Lung (tissue), 12 donors: Measurements from ENCODE around the gene PIK3CD. TPM values are rescaled to one million over a fixed set of nuclear protein-coding genes. Genes with fewer than 3 reads are reported as not detected.

ENCODE experiments used
- ATAC-seq: fragments of 200-7000 bp; cut with Tn5 transposase; one replicate; pipeline ENCODE4 v1.9.1; 2020; ENCODE audit warnings: moderate number of reproducible peaks; ENCODE audit not compliant: insufficient read depth, low FRiP score
- DNase-seq, 3 donors: peaks; one replicate each; pipeline ENCODE4 v3.0.0-alpha.2; 2013 to 2017
- H3K27ac ChIP-seq, 2 donors: one replicate each; pipeline ENCODE4 v1.5.1; 2013; ENCODE audit warnings: mild to moderate bottlenecking in 2 of 2, moderate library complexity in 2 of 2, control low read depth in 1 of 2, inconsistent platforms in 1 of 2, low read depth in 1 of 2, low read length in 1 of 2
- H3K27me3 ChIP-seq, 3 donors: one replicate each; pipeline ENCODE4 v1.5.1; 2013; ENCODE audit warnings: low read length in 2 of 3; ENCODE audit not compliant: control insufficient read depth in 3 of 3, insufficient read depth in 3 of 3
- H3K36me3 ChIP-seq, 4 donors: one replicate each; pipeline ENCODE4 v1.5.1; 2013; ENCODE audit warnings: low read length in 4 of 4, mild to moderate bottlenecking in 1 of 4, moderate library complexity in 1 of 4; ENCODE audit not compliant: control insufficient read depth in 4 of 4, insufficient read depth in 4 of 4
- H3K4me1 ChIP-seq, 5 donors: one replicate each; pipeline ENCODE4 v1.5.1; 2013; ENCODE audit warnings: low read length in 5 of 5, mild to moderate bottlenecking in 2 of 5, moderate library complexity in 1 of 5; ENCODE audit not compliant: control insufficient read depth in 5 of 5, insufficient read depth in 5 of 5
- H3K4me3 ChIP-seq: one replicate; pipeline ENCODE4 v1.5.1; 2013; ENCODE audit warnings: mild to moderate bottlenecking, control low read depth, moderate library complexity
- H3K9ac ChIP-seq, 2 donors: one replicate each; pipeline ENCODE4 v1.5.1; 2013; ENCODE audit warnings: low read length in 2 of 2, control low read depth in 1 of 2; ENCODE audit not compliant: insufficient read depth in 1 of 2
- H3K9me3 ChIP-seq, 4 donors: one replicate each; pipeline ENCODE4 v1.5.1; 2013; ENCODE audit warnings: low read length in 3 of 4, mild to moderate bottlenecking in 1 of 4, moderate library complexity in 1 of 4; ENCODE audit not compliant: control insufficient read depth in 4 of 4, insufficient read depth in 3 of 4
- CTCF ChIP-seq: IDR thresholded peaks from 2 replicates; pipeline ENCODE4 v1.5.1; 2012; ENCODE audit warnings: mild to moderate bottlenecking; ENCODE audit errors: control extremely low read depth, extremely low read depth
- WGBS, 2 donors: extraction: QIAGEN DNeasy Blood & Tissue Kit; methylation state at CpG; one replicate each; pipeline ENCODE4 v1.1.7; 2013; 5-methylcytosine and 5-hydroxymethylcytosine counted together
- polyA plus RNA-seq, 2 donors: library from polyadenylated mRNA; stranded (reverse); fragments of 200-250 nt; gene quantifications; one replicate each; pipeline ENCODE4 v1.2.1, GENCODE V29; 2013
- total RNA-seq, 2 donors: library from RNA; depleted of rRNA in 1 of 2; stranded (reverse); fragments of >200 nt in 1 of 2; gene quantifications; one replicate each; pipeline ENCODE4 v1.2.1, GENCODE V29; 2014 to 2021
- donor health status: control.
- donor health status: control.
- donor health status: Bipolar disorder and iron deficiency.
- donor health status: healthy.
- donor health status: DM: yes; HTN: yes; CAD: no.

The PIK3CD gene
- total and polyA plus RNA-seq, 4 donors, result 7.8 to 29.6 (median 21.8) TPM

- ATAC-seq, result no peak
- H3K4me1 ChIP-seq, result peaks cover 0 to 7% (median 0%) of the 10 kb centered on the region in 5 donors
- H3K36me3 ChIP-seq, result no peaks in the 10 kb centered on the region
- no peak overlapping the region for H3K4me3 ChIP-seq
- H3K27ac ChIP-seq, result peak overlapping the region in 1 of 2 donors; percentile 49
- H3K9me3 ChIP-seq, result no peaks in the 10 kb centered on the region
- DNase-seq, result no peak
- WGBS, 2 donors, result 34 to 56% methylated on average over 25 of the region's 25 CpGs
- H3K27me3 ChIP-seq, result peaks cover 0 to 37% (median 28%) of the 10 kb centered on the region in 3 donors
- H3K9ac ChIP-seq, result no peak overlapping the region
- no peak for TF ChIP-seq CTCF
Observed at GRCh38 chr1:9654051-9654833, 2.7 kb downstream of the PIK3CD start.

GRCh38 chr1:9654834-9655723 lies 3.5 kb downstream of the PIK3CD start:
- 40 to 62% methylated on average over 16 of the region's 16 CpGs for WGBS, 2 donors
- Histone ChIP-seq H3K9ac (no peak overlapping the region), H3K36me3 (no peaks in the 10 kb centered on the region), H3K4me1 (peaks cover 0 to 7% (median 0%) of the 10 kb centered on the region in 5 donors), H3K9me3 (no peaks in the 10 kb centered on the region), H3K4me3 (no peak overlapping the region), H3K27me3 (peaks cover 0 to 37% (median 28%) of the 10 kb centered on the region in 3 donors), H3K27ac (no peak overlapping the region)
- DNase-seq (no peak), ATAC-seq (no peak)
- no peak for TF ChIP-seq CTCF

- H3K27ac ChIP-seq, result no peak overlapping the region
- TF ChIP-seq CTCF, result no peak
- no peak for ATAC-seq
- H3K9ac ChIP-seq, result no peak overlapping the region
- no peak overlapping the region for H3K4me3 ChIP-seq
- peaks cover 0 to 31% (median 22%) of the 10 kb centered on the region in 3 donors for H3K27me3 ChIP-seq
- no peaks in the 10 kb centered on the region for H3K9me3 ChIP-seq
- WGBS, 2 donors, result 52 to 80% methylated on average over 11 of the region's 11 CpGs
- H3K4me1 ChIP-seq, result peaks cover 0 to 7% (median 0%) of the 10 kb centered on the region in 5 donors
- no peaks in the 10 kb centered on the region for H3K36me3 ChIP-seq
- no peak for DNase-seq
Observed at GRCh38 chr1:9655836-9656235, 4.3 kb downstream of the PIK3CD start.
